OCI-LY3 (cell line): Measurements from ENCODE around the gene UNC93B1.
"Not testable (repeated sequence)": the region's sequence is repeated elsewhere in the genome, so short reads cannot be mapped to it uniquely, and the experiment has no call there.

Source experiments
- H2AFZ ChIP-seq: fragments of 200-600, 300-600 bp; shearing (Covaris generic); 2 replicates; pipeline ENCODE4 v1.6.0; 2014; ENCODE audit warnings: antibody characterized with exemption, low read depth, low read length
- H3K27ac ChIP-seq: fragments of 200-600, 300-600 bp; sonication (generic); 2 replicates; pipeline ENCODE4 v1.5.1; 2014; ENCODE audit warnings: mild to moderate bottlenecking, low read length, moderate library complexity, mixed read lengths
- H3K27me3 ChIP-seq: fragments of 200-600, 300-600 bp; sonication (generic); 2 replicates; pipeline ENCODE4 v1.6.1; 2014; ENCODE audit warnings: low read depth, low read length, mixed read lengths
- H3K36me3 ChIP-seq: fragments of 200-600, 300-600 bp; sonication (generic); replicated peaks from 2 replicates; pipeline ENCODE3; 2014; ENCODE audit warnings: low read depth, low read length, mixed read lengths
- H3K4me1 ChIP-seq: fragments of 300-600, 200-600 bp; sonication (generic); 2 replicates; pipeline ENCODE4 v1.6.1; 2014; ENCODE audit warnings: low read length, mixed read lengths
- H3K4me2 ChIP-seq: fragments of 200-600, 300-600 bp; sonication (generic); 2 replicates; pipeline ENCODE4 v1.6.1; 2014; ENCODE audit warnings: low read length, mixed read lengths
- H3K4me3 ChIP-seq: fragments of 300-600, 200-600 bp; sonication (generic); 2 replicates; pipeline ENCODE4 v1.5.1; 2014; ENCODE audit warnings: antibody characterized with exemption, mild to moderate bottlenecking, low read length, moderate library complexity
- H3K79me2 ChIP-seq: fragments of 300-600, 200-600 bp; shearing (Covaris generic); 2 replicates; pipeline ENCODE4 v1.6.1; 2014; ENCODE audit warnings: mild to moderate bottlenecking, low read length, mixed read lengths
- H3K9ac ChIP-seq: fragments of 300-600, 200-600 bp; shearing (Covaris generic); 2 replicates; pipeline ENCODE4 v1.6.0; 2014; ENCODE audit warnings: mild to moderate bottlenecking, low read length, moderate library complexity
- H3K9me3 ChIP-seq: fragments of 200-600, 300-600 bp; shearing (Covaris generic); 2 replicates; pipeline ENCODE4 v1.6.1; 2014; ENCODE audit warnings: low read length, mixed read lengths; ENCODE audit not compliant: insufficient read depth
- H4K20me1 ChIP-seq: fragments of 200-600, 300-600 bp; sonication (generic); 2 replicates; pipeline ENCODE4 v1.6.1; 2016; ENCODE audit warnings: low read length, mixed read lengths; ENCODE audit not compliant: insufficient read depth
- CTCF ChIP-seq: fragments of 200-600, 300-600 bp; sonication (generic); IDR thresholded peaks from 2 replicates; pipeline ENCODE4 v1.5.1; 2014; ENCODE audit warnings: antibody characterized with exemption, low read length, low read depth
- EZH2phosphoT487 ChIP-seq: fragments of 200-600 bp; shearing (Covaris generic); IDR thresholded peaks from 2 replicates; pipeline ENCODE4 v1.6.1; 2018; ENCODE audit warnings: antibody characterized with exemption, mixed run types, low read depth

The UNC93B1 gene

DNA sequence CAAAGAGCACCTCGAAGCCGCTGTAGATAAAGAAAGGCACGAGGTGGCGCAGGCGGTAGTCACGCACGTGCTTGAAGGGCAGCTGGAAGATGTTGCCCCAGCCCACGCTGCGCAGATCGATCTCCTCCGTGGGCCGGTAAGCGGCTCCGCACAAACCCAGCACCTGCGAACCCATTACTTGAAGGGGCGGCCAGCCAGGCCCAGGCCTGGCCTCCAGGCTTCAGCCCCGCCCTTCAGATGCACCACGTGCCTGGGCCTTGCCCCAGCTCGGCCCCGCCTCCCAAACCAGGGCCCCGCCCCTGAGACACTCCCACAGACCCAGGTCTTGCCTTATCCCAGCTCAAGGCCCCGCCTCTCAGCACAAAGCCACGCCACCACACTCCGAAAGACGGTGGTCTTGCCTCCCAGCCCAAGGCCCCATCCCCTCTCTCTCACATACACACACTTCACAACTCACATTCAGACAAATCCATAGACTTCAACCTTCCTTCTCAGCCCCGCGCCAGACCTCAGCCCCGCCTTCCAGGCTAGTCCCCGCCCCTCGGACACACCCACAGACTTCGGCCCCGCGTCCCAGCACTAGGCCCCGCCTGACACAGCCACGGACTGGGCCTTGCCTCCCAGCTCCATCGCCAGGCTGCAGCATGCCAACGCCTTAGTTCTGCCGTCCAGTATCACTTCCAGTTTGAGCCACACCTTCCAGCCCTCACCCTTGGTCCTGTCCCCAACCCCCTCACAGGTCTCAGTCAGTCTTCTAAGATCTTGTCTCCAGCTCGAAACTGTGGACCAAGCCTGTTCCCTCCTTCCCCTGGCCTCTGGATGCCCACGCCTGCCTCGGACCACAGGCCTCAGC lies 7.0 kb downstream of the UNC93B1 start:
- Histone ChIP-seq H3K4me2 (no peak overlapping the region), H3K4me3 (no peak overlapping the region), H3K36me3 (peaks cover 53% of the 10 kb centered on the region)

GRCh38 chr11:67996051-67996450 lies 7.8 kb downstream of the UNC93B1 start:
- H3K4me3 ChIP-seq: no peak overlapping the region
- peaks cover 43% of the 10 kb centered on the region for H4K20me1 ChIP-seq
- peaks cover 23% of the 10 kb centered on the region for H3K4me1 ChIP-seq
- H3K9me3 ChIP-seq: no peaks in the 10 kb centered on the region
- no peak overlapping the region for H3K9ac ChIP-seq
- no peak overlapping the region for H3K4me2 ChIP-seq
- no peak overlapping the region for H2AFZ ChIP-seq
- peaks cover 47% of the 10 kb centered on the region for H3K36me3 ChIP-seq
- TF ChIP-seq CTCF (no peak), EZH2phosphoT487 (no peak)
- peaks cover 26% of the 10 kb centered on the region for H3K79me2 ChIP-seq
- H3K27ac ChIP-seq: no peak overlapping the region
- no peaks in the 10 kb centered on the region for H3K27me3 ChIP-seq

More for the DNA sequence above, 7.0 kb downstream of the UNC93B1 start:
- H3K27me3 ChIP-seq: no peaks in the 10 kb centered on the region
- peaks cover 32% of the 10 kb centered on the region for H3K79me2 ChIP-seq
- H3K9ac ChIP-seq: no peak overlapping the region
- no peaks in the 10 kb centered on the region for H3K9me3 ChIP-seq
- no peak overlapping the region for H3K27ac ChIP-seq
- H3K4me1 ChIP-seq: peaks cover 27% of the 10 kb centered on the region
- H2AFZ ChIP-seq: no peak overlapping the region
- H4K20me1 ChIP-seq: peaks cover 43% of the 10 kb centered on the region
- no peak for TF ChIP-seq EZH2phosphoT487

DNA sequence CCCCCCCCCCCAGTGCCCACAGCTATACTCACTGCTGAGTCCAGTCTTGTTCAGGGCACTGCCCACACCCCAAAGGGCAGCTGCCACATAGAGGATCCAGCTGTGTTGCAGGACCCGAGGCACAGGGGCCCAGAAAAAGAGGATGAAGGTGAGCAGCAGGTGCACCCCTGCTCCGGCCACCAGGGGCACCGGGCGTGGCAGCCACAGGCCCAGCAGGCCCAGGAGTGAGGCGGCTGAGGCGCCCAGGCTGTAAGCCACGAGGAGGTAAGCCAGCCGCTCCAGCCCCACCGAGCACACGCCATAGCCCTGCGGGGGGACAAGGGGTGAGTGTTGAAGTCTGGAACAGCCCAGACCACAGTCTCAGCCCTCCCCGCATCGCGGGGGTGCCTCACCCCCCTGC lies 8.3 kb downstream of the UNC93B1 start:
- H3K4me2 ChIP-seq, H2AFZ ChIP-seq, H3K27me3 ChIP-seq, H3K9ac ChIP-seq, H3K27ac ChIP-seq, H3K9me3 ChIP-seq, H3K4me3 ChIP-seq: not testable (repeated sequence)
- Histone ChIP-seq H3K36me3 (peaks cover 45% of the 10 kb centered on the region), H3K79me2 (peaks cover 24% of the 10 kb centered on the region), H3K4me1 (peaks cover 23% of the 10 kb centered on the region), H4K20me1 (peaks cover 43% of the 10 kb centered on the region)

GRCh38 chr11:67995129-67995528 lies 8.8 kb downstream of the UNC93B1 start:
- not testable (repeated sequence) for H3K9ac ChIP-seq, H3K9me3 ChIP-seq, H3K4me3 ChIP-seq, H2AFZ ChIP-seq, H3K4me2 ChIP-seq, H3K27ac ChIP-seq, H3K27me3 ChIP-seq
- Histone ChIP-seq H3K4me1 (peaks cover 23% of the 10 kb centered on the region), H3K79me2 (peaks cover 20% of the 10 kb centered on the region), H4K20me1 (peaks cover 43% of the 10 kb centered on the region), H3K36me3 (peaks cover 42% of the 10 kb centered on the region)

GRCh38 chr11:67994387-67994786 lies 9.5 kb downstream of the UNC93B1 start:
- H3K36me3 ChIP-seq: peaks cover 35% of the 10 kb centered on the region
- H2AFZ ChIP-seq, H3K9ac ChIP-seq, H3K27me3 ChIP-seq, H3K4me3 ChIP-seq, H3K9me3 ChIP-seq, H3K4me2 ChIP-seq: not testable (repeated sequence)
- peaks cover 23% of the 10 kb centered on the region for H3K4me1 ChIP-seq
- H3K27ac ChIP-seq: peak overlapping the region; percentile 32; the same call in 1 of the 2 replicates
- H3K79me2 ChIP-seq: peaks cover 13% of the 10 kb centered on the region; the same call in 1 of the 2 replicates
- peaks cover 40% of the 10 kb centered on the region for H4K20me1 ChIP-seq

- H3K27me3 ChIP-seq, H3K4me2 ChIP-seq, H3K9ac ChIP-seq, H3K79me2 ChIP-seq, H3K9me3 ChIP-seq, H3K4me3 ChIP-seq, H2AFZ ChIP-seq: not testable (repeated sequence)
- TF ChIP-seq CTCF: peak; percentile 35
- Histone ChIP-seq H3K36me3 (peaks cover 29% of the 10 kb centered on the region), H3K27ac (peak overlapping the region; percentile 32; the same call in 1 of the 2 replicates), H4K20me1 (peaks cover 36% of the 10 kb centered on the region), H3K4me1 (peaks cover 23% of the 10 kb centered on the region)
These were observed 10.1 kb downstream of the UNC93B1 start for GRCh38 chr11:67993821-67994220.

DNA sequence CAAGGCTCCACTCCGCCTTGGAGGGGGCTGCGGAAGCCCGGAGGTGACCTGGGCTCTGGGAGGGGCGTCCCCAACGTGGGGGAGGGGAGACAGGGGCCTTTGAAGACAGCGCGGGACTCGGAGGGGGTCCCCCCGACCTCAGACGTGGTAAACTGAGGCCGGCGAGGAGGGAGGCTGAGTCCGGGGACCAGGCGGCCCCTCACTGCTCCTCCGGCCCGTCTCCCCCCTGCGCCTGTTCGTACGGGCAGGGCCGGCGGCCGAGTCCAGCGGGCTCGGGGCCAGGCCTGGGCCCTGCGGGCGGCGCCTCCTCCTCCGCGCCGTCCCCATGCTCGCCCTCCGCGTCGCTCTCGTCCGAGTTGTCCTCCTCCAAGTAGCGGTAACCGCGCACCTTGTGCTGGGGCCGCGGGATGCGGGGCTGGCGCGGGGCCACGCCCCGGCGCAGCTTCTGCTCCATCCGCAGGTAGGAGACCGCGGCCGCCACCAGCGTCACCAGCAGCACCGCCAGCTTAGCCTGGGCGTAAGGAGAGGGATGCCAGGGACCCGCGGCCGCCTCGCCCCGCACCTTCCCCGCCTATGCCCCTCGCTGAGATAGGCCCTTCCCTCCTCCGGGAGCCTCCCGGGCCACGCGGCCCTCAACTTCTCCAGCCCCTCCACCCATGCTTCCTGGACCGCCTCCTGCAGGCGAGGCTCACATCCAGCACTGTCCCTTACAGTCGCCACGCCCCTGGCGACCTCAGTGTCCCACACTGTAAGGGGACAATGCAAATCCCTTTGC lies 12.4 kb downstream of the UNC93B1 start:
- not testable (repeated sequence) for H3K27ac ChIP-seq, H2AFZ ChIP-seq, H3K4me3 ChIP-seq, H3K27me3 ChIP-seq, H3K9ac ChIP-seq, H3K9me3 ChIP-seq, H3K36me3 ChIP-seq, H3K4me2 ChIP-seq, H3K79me2 ChIP-seq
- peaks cover 12% of the 10 kb centered on the region for H3K4me1 ChIP-seq
- H4K20me1 ChIP-seq: peaks cover 19% of the 10 kb centered on the region
